GM18499 (cell line): ENCODE results near the gene STPG4.
"Not testable (repeated sequence)": the region's sequence is repeated elsewhere in the genome, so short reads cannot be mapped to it uniquely, and the experiment has no call there.

Source experiments
- ATAC-seq: cut with Tn5 transposase; IDR thresholded peaks from one replicate; pipeline ENCODE4 v1.9.1; 2021; ENCODE audit warnings: moderate number of reproducible peaks; ENCODE audit not compliant: insufficient read depth, unreplicated experiment

The STPG4 gene

GRCh38 chr2:47173986-47174732 is 19.1 kb upstream of the STPG4 start:
- ATAC-seq, result no peak

GRCh38 chr2:47172922-47173695 is 18.0 kb upstream of the STPG4 start:
- ATAC-seq, result no peak

GRCh38 chr2:47172156-47172921 is 17.2 kb upstream of the STPG4 start:
- ATAC-seq, result no peak

GRCh38 chr2:47169784-47170183 is 14.7 kb upstream of the STPG4 start:
- no peak for ATAC-seq

DNA sequence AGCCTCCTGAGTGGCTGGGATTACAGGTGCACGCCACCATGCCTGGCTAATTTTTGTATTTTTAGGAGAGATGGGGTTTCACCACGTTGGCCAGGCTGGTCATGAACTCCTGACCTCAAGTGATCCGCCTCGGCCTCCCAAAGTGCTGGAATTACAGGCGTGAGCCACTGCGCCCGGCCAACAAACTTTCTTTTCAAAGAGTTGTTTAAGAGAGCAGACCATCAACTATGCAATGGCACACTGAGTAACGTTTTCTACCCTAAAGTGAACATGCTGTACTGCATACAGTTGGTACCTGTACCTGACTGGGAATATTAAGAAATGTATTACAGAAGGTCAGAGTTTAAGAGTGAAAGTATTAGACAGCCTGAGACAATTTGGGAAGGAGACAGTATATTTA is 13.8 kb upstream of the STPG4 start:
- ATAC-seq, result not testable (repeated sequence)

- ATAC-seq, result no peak
Observed at GRCh38 chr2:47167149-47167548, 12.0 kb upstream of the STPG4 start.

GRCh38 chr2:47165001-47165555 is 10.0 kb upstream of the STPG4 start:
- no peak for ATAC-seq

- ATAC-seq, result no peak
Observed at GRCh38 chr2:47162780-47163179, 7.7 kb upstream of the STPG4 start.

DNA sequence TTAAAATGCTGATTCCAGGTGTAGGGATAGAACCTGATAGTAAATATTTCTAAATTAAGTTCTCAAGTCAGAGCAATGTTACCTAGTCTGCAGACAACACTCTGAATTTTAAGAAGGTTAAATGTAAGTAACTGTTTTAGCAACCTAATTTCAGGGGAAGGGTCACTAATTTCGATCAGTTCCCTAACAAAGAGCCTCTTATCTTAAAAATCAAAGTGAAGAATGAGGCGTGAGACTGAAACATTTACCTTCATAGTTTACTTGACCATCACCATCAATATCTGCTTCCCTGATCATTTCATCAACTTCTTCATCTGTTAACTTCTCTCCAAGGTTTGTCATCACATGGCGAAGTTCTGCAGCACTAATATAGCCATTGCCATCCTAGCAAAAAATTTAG is 6.4 kb upstream of the STPG4 start:
- no peak for ATAC-seq

GRCh38 chr2:47160660-47161059 is 5.6 kb upstream of the STPG4 start:
- ATAC-seq, result no peak

- ATAC-seq, result no peak
Observed at GRCh38 chr2:47160211-47160610, 5.1 kb upstream of the STPG4 start.

DNA sequence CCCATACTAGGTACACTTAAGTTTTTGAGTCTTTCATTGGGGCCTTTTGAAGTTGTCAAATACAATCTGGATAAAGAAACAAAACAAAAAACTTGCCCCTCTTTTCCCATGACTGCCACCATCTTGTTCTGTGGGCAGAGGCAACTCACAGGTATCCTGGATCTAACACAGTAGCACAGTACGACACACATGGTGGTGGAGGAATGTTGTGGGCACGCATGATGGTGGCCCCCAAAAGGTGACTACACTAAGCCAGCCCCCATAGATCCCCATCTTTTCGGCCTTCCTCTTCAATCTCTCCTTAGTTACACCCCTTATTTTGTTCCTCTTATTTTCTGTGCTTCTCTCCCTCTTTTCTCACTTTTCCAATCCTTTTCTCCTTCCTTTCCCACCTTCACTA is 4.5 kb upstream of the STPG4 start:
- no peak for ATAC-seq

- ATAC-seq, result no peak
Observed at GRCh38 chr2:47158576-47158975, 3.5 kb upstream of the STPG4 start.

DNA sequence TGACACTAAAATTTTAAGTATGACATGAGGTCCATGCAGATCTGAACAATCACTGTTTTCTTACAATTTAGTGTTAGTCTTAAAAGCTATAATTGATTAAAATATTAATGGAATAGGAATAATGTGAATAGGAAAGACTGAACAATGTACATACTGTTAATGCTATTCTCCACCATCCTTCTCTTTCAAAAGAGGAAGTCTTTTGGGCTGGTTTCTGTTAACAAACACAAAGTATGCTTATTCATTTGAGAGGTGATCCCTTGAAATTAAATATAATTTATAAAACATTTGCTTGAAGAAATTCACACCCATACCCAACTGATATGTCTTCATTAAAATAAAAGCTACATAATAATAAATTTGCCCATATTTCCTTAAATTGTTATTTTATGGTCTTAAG is 2.3 kb downstream of the STPG4 start:
- no peak for ATAC-seq

DNA sequence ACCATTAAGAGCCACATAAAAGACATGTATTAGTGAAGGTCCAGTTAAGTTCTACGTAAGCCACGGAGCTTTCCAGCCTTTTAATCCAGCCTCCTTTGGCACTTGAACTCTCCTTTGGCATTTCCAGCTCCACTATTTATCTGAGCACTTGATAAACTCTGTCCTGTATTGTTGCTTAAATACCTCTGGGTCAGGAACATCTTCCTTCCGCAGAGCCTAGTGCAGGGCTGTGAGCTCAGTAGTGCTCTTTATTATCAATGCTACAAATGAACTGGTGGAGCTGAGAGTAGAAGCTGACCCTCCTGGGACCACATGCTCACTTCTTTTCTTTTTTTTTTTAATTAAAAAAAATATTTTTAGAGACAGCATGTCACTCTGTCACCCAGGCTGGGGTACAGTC is 4.9 kb downstream of the STPG4 start:
- ATAC-seq, result no peak

GRCh38 chr2:47147021-47147420 is 8.1 kb downstream of the STPG4 start:
- no peak for ATAC-seq

DNA sequence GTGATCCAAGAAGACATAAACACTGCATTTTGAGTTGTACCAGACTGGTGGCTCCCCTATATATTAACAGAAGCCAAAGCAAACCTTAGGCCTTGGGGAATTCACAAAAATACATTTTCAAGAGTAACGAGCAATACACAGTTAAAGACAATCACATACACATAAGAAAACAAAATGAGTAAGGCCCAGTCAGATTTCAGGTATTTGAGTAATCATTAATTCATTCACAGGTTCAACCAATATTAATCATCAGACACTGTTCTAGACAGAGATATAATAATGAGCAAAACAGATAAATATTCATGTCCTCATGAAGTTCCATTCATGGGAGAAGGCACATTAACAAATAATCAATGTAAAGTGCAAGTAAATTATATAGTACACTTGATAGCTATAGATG is 9.6 kb downstream of the STPG4 start:
- ATAC-seq, result no peak

DNA sequence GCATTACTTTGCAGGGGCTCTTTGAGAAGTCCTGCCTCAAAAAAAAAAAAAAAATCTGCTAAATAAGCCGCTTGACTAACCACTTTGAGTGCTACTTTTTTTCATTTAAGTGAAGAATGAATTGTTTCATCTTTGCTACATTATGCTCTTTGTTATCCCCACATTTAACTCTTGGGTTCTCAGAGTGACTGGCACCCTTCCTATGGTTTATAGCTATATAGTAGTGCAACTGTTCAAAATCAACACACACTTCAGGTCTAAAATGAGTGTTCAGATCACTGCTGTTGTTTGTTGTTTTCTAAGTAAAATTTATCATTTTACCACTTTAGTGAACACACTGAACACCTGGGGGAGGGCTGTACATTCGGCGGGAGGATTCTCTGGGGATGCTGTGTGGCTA is 13.6 kb downstream of the STPG4 start:
- no peak for ATAC-seq

GRCh38 chr2:47134386-47135090 is 20.6 kb downstream of the STPG4 start:
- no peak for ATAC-seq

DNA sequence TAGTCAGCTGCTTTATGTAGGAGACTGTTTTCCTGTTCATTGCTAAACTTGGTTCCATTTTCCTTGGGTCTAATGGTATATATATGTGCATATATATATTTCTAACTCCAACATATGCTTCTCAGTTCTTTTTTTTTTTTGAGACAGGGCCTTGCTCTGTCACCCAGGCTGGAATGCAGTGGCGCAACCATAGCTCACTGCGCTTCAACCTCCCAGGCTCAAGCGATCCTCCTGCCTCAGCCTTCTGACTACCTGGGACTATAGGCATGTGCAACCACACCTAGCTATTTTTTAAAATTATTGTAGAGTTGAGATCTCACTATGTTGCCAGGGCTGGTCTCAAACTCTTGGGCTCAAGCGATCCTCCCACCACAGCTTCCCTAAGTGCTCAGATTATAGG is 22.1 kb downstream of the STPG4 start:
- no peak for ATAC-seq
